Ovary (tissue), 9 donors: ENCODE data around the gene RPLP2. TPM values are rescaled to one million over a fixed set of nuclear protein-coding genes. Genes with fewer than 3 reads are reported as not detected.

ENCODE experiments used
- DNase-seq, 5 donors: peaks; one replicate each; pipeline ENCODE4 v3.0.0-alpha.2; 2019 to 2020
- H3K27ac ChIP-seq, 2 donors: fragments of 200-600 bp; one replicate each; pipeline versions ENCODE4 v1.5.1 to v1.8.0; 2019 to 2022
- H3K27me3 ChIP-seq: fragments of 200-600 bp; one replicate; pipeline ENCODE4 v1.8.0; 2022
- H3K36me3 ChIP-seq: fragments of 200-600 bp; sonication (generic); one replicate; pipeline ENCODE4 v1.5.1; 2019
- H3K4me1 ChIP-seq: one replicate; pipeline ENCODE4 v1.8.1; 2013; ENCODE audit warnings: mild to moderate bottlenecking, moderate library complexity; ENCODE audit not compliant: insufficient read depth
- H3K4me3 ChIP-seq: fragments of 200-600 bp; sonication (generic); one replicate; pipeline ENCODE4 v1.5.1; 2017
- H3K9me3 ChIP-seq, 2 donors: fragments of 200-600 bp in 1 of 2; sonication (generic) in 1 of 2; one replicate each; pipeline versions ENCODE4 v1.5.1 to v1.8.1; 2013 to 2019; ENCODE audit warnings: mild to moderate bottlenecking in 1 of 2, moderate library complexity in 1 of 2
- CTCF ChIP-seq, 3 donors: fragments of 450-650 bp in 2 of 3; fragments of 200-600 bp in 1 of 3; IDR thresholded peaks; one replicate each; pipeline versions ENCODE4 v1.5.1 to v1.8.0; 2016 to 2022; ENCODE audit warnings: antibody characterized with exemption in 3 of 3, mild to moderate bottlenecking in 1 of 3
- EP300 ChIP-seq: sonication (generic); formaldehyde crosslinking; IDR thresholded peaks from one replicate; pipeline ENCODE4 v1.6.1; 2017; ENCODE audit warnings: antibody characterized with exemption
- POLR2A ChIP-seq: fragments of 450-650 bp; IDR thresholded peaks from one replicate; pipeline ENCODE4 v1.6.1; 2017; ENCODE audit warnings: antibody characterized with exemption, mild to moderate bottlenecking, moderate library complexity
- WGBS, 3 donors: extraction: QIAGEN DNeasy Blood & Tissue Kit in 1 of 3; methylation state at CpG; one replicate each; pipeline versions ENCODE4 v1.1.5 to v1.1.7; 2013 to 2017; 5-methylcytosine and 5-hydroxymethylcytosine counted together
- intact Hi-C, 4 donors: fragments of 100-400 bp; cut with DNase I; formaldehyde crosslinking; loops; one replicate each; pipeline versions ENCODE4 v1.11.0 to v1.15.1; 2022 to 2023
- polyA plus RNA-seq, 2 donors: library from polyadenylated mRNA; stranded (reverse); fragments of 200-250 nt in 1 of 2; fragments of 350-450 nt in 1 of 2; fragmentation: Illumina TruSeq in 1 of 2; extraction: RNeasy Lipid Tissue Mini Kit (QIAGEN cat#74804) in 1 of 2; gene quantifications; one replicate each; pipeline ENCODE4 v1.2.3, GENCODE V29; 2013 to 2014
- total RNA-seq, 7 donors: library from RNA; depleted of rRNA in 2 of 7; stranded (reverse); fragments of >200 nt in 2 of 7; fragmentation: NEBNext Ultra II Directional in 3 of 7; extraction: Animal tissue kit (Norgen Biotek cat#: 25700) in 3 of 7; gene quantifications; one replicate each; pipeline versions ENCODE4 v1.1.0 to v1.2.4, GENCODE V29; 2016 to 2023
- donor health status: DM: no; HTN: no; CAD: no; lungs with moderate emphysema.
- donor health status: DM: no; HTN: no; CAD: no.
- donor health status: Bipolar disorder and iron deficiency.
- donor health status: DM: yes; HTN: yes; CAD: no.
- donor health status: DM: no; HTN: no; CAD: no.
- donor health status: DM: yes; HTN: yes; CAD: no.

The RPLP2 gene
- total and polyA plus RNA-seq, 9 donors, result 237 to 4,238 (median 2,804) TPM

DNA sequence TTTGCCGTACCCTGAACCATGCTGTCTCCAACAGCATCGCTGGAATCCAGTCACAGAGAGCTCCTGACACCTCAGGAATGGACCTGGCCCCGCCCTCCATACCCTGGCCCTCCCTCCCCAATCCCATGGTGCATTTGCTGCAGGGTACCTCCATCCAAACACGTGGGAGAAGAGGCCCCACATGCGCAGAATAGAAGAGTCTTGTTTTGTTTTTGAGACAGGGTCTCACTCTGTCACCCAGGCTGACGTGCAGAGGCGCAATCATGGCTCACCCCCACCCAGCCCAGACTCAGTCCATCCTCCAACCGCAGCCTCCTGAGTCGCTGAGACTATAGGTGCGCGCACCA is 6.6 kb downstream of the RPLP2 start:
- Histone ChIP-seq H3K4me1 (peaks cover 13% of the 10 kb centered on the region), H3K4me3 (no peak overlapping the region), H3K36me3 (no peaks in the 10 kb centered on the region), H3K27ac (no peak overlapping the region), H3K9me3 (no peaks in the 10 kb centered on the region), H3K27me3 (no peaks in the 10 kb centered on the region)
- intact Hi-C loops, result no loop called here
- TF ChIP-seq CTCF (IDR thresholded peaks at IDR 0.05), result no peak
- TF ChIP-seq POLR2A, result no peak
- no peak for TF ChIP-seq EP300
- 71 to 81% (median 72%) methylated on average over 11 of the region's 11 CpGs for WGBS, 3 donors
- no peak for DNase-seq

GRCh38 chr11:818396-819128 is 8.8 kb downstream of the RPLP2 start, which contains the start of gene PNPLA2:
Gene PNPLA2 (plus strand): TSS chr11:818914. CDS start chr11:819719, 805 bp downstream.
- WGBS, 3 donors, result 9 to 12% (median 10%) methylated on average over 20 of the region's 20 CpGs
- peak in 3 of 5 donors; percentile 65 to 79 (median 78) for DNase-seq

DNA sequence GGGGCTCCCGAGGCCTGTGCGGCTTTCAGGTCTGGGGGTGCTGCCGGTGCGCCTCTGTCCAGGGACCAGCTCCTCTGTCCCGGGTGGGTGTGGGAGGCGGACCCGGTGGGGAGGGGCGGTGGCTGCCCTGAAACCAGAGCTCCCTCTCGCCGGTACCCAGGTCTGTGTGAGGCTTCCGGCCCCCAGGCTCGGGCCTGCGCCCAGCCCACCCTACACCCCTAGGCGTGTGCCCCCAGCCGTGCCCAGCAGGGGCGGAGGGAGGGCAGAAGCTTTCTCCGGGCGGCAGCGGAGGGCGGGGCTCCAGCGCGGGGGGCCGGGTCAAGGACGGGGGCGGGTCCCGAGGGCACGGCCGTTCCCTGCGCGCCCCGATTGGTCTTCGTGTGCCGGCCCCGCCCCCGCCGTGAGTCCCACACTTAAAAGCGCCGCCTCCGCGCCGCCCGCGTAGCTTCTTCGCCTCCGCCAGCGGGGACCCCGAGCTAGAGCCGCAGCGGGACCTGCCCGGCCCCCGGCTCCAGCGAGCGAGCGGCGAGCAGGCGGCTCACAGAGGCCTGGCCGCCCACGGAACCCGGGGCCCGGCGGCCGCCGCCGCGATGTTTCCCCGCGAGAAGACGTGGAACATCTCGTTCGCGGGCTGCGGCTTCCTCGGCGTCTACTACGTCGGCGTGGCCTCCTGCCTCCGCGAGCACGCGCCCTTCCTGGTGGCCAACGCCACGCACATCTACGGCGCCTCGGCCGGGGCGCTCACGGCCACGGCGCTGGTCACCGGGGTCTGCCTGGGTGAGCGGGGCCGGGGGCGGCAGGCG is 9.6 kb downstream of the RPLP2 start:
- peaks cover 14% of the 10 kb centered on the region for H3K4me1 ChIP-seq
- peak overlapping the region; percentile 64 to 90 for H3K27ac ChIP-seq
- intact Hi-C loops, result no loop called here
- WGBS, 3 donors, result 0 to 1% (median 1%) methylated on average over 31 to 96 of the region's 96 CpGs
- peak; percentile 90 to 94 (median 92) for DNase-seq
- H3K27me3 ChIP-seq, result no peaks in the 10 kb centered on the region
- no peaks in the 10 kb centered on the region for H3K9me3 ChIP-seq
- peaks cover 2% of the 10 kb centered on the region for H3K36me3 ChIP-seq
- TF ChIP-seq CTCF (IDR thresholded peaks at IDR 0.05) (peak in 2 of 3 donors; percentile 14 to 47), POLR2A (peak; percentile 80), EP300 (no peak)
- H3K4me3 ChIP-seq, result peak overlapping the region; percentile 86

More at GRCh38 chr11:818396-819128, 8.8 kb downstream of the RPLP2 start, which contains the start of gene PNPLA2:
- H3K9me3 ChIP-seq, result no peaks in the 10 kb centered on the region
- peak within 1 kb of the TSS; percentile 64 to 90 for H3K27ac ChIP-seq
- no peaks in the 10 kb centered on the region for H3K27me3 ChIP-seq
- H3K36me3 ChIP-seq, result peaks cover 2% of the 10 kb centered on the region
- peak within 1 kb of the TSS; percentile 86 for H3K4me3 ChIP-seq
- intact Hi-C loops, result no loop called here
- peak; percentile 37 for TF ChIP-seq POLR2A
- TF ChIP-seq EP300, result no peak
- TF ChIP-seq CTCF (IDR thresholded peaks at IDR 0.05), result no peak
- H3K4me1 ChIP-seq, result peaks cover 14% of the 10 kb centered on the region

GRCh38 chr11:819943-820649 is 10.3 kb downstream of the RPLP2 start:
- intact Hi-C loops, result no loop called here
- 1 to 2% (median 2%) methylated on average over 47 of the region's 47 CpGs for WGBS, 3 donors

More at GRCh38 chr11:819943-820649, 10.3 kb downstream of the RPLP2 start:
- peaks cover 2% of the 10 kb centered on the region for H3K36me3 ChIP-seq
- H3K27ac ChIP-seq, result peak overlapping the region; percentile 64 to 90
- H3K27me3 ChIP-seq, result no peaks in the 10 kb centered on the region
- peak overlapping the region; percentile 86 for H3K4me3 ChIP-seq
- no peak for TF ChIP-seq POLR2A
- TF ChIP-seq EP300, result no peak
- no peak for TF ChIP-seq CTCF (IDR thresholded peaks at IDR 0.05)
- peak; percentile 69 to 87 (median 83) for DNase-seq
- no peaks in the 10 kb centered on the region for H3K9me3 ChIP-seq
- peaks cover 14% of the 10 kb centered on the region for H3K4me1 ChIP-seq
